Hematopoietic multipotent progenitor cell treated with erythropoietin and hydrocortisone succinate and interleukin-3 and kit ligand, for 6 days (in vitro differentiated cells): Measurements from ENCODE around the gene TARBP1.
A peak's percentile ranks its signal among the peaks of the same experiment; 100 is the strongest.
"Not testable (repeated sequence)": the region's sequence is repeated elsewhere in the genome, so short reads cannot be mapped to it uniquely, and the experiment has no call there.

ENCODE experiments used
- DNase-seq: peaks from one replicate; pipeline ENCODE4 v3.0.0-alpha.2; 2015

Gene TARBP1

GRCh38 chr1:234505769-234506102 is 26.8 kb upstream of the TARBP1 start:
- DNase-seq: peak; percentile 22

- DNase-seq: no peak
These were observed 26.2 kb upstream of the TARBP1 start for GRCh38 chr1:234504969-234505768.

GRCh38 chr1:234504251-234504650 is 25.3 kb upstream of the TARBP1 start:
- DNase-seq: not testable (repeated sequence)

- DNase-seq: no peak
These were observed 24.4 kb upstream of the TARBP1 start for GRCh38 chr1:234503193-234504050.

- no peak for DNase-seq
These were observed 23.8 kb upstream of the TARBP1 start for GRCh38 chr1:234502785-234503184.

GRCh38 chr1:234500269-234500668 is 21.3 kb upstream of the TARBP1 start:
- DNase-seq: peak; percentile 41

GRCh38 chr1:234499943-234500245 is 20.9 kb upstream of the TARBP1 start:
- DNase-seq: no peak

- DNase-seq: peak; percentile 95
These were observed 20.4 kb upstream of the TARBP1 start for GRCh38 chr1:234499119-234499942.

- DNase-seq: no peak
These were observed 19.6 kb upstream of the TARBP1 start for GRCh38 chr1:234498448-234499118.

GRCh38 chr1:234497589-234497988 is 18.6 kb upstream of the TARBP1 start:
- DNase-seq: no peak

GRCh38 chr1:234495231-234495990 is 16.4 kb upstream of the TARBP1 start:
- no peak for DNase-seq

- DNase-seq: no peak
These were observed 15.1 kb upstream of the TARBP1 start for GRCh38 chr1:234494049-234494448.

- DNase-seq: peak; percentile 88
These were observed 12.0 kb upstream of the TARBP1 start for GRCh38 chr1:234490793-234491479.

GRCh38 chr1:234489698-234490077 is 10.7 kb upstream of the TARBP1 start:
- DNase-seq: no peak

GRCh38 chr1:234489007-234489697 is 10.2 kb upstream of the TARBP1 start:
- no peak for DNase-seq

GRCh38 chr1:234488054-234489006 is 9.4 kb upstream of the TARBP1 start:
- DNase-seq: peak; percentile 80

- peak; percentile 88 for DNase-seq
These were observed 8.2 kb upstream of the TARBP1 start for GRCh38 chr1:234486858-234487840.

GRCh38 chr1:234484991-234485739 is 6.2 kb upstream of the TARBP1 start:
- no peak for DNase-seq
